Fibroblast of lung (primary cell): Measurements from ENCODE around the gene PYURF.

Experiments used
- CTCF ChIP-seq, 2 donors: IDR thresholded peaks in 1 of 2; conservative IDR thresholded peaks in 1 of 2; 1 replicate in 1 of 2; 2 replicates in 1 of 2; pipeline ENCODE4 v1.5.1; 2011 to 2012; ENCODE audit warnings: low read length in 2 of 2, control low read depth in 1 of 2, inconsistent platforms in 1 of 2, low read depth in 1 of 2, mild to moderate bottlenecking in 1 of 2
- EZH2 ChIP-seq: IDR thresholded peaks from 2 replicates; pipeline ENCODE4 v1.5.1; 2012; ENCODE audit warnings: low read length, control low read depth, mild to moderate bottlenecking; ENCODE audit errors: missing control alignments

GRCh38 chr4:88477229-88477860 lies 46.2 kb downstream of the PYURF start:
- TF ChIP-seq CTCF (conservative IDR thresholded peaks at IDR 0.05 in 1 of 2, IDR thresholded peaks at IDR 0.05 in 1 of 2; ENCODE audit: low read depth in 1 of 2, low read length in 2 of 2) (no peak), EZH2 (no peak)
